ENCODE measurements around the gene CFI.

DNA sequence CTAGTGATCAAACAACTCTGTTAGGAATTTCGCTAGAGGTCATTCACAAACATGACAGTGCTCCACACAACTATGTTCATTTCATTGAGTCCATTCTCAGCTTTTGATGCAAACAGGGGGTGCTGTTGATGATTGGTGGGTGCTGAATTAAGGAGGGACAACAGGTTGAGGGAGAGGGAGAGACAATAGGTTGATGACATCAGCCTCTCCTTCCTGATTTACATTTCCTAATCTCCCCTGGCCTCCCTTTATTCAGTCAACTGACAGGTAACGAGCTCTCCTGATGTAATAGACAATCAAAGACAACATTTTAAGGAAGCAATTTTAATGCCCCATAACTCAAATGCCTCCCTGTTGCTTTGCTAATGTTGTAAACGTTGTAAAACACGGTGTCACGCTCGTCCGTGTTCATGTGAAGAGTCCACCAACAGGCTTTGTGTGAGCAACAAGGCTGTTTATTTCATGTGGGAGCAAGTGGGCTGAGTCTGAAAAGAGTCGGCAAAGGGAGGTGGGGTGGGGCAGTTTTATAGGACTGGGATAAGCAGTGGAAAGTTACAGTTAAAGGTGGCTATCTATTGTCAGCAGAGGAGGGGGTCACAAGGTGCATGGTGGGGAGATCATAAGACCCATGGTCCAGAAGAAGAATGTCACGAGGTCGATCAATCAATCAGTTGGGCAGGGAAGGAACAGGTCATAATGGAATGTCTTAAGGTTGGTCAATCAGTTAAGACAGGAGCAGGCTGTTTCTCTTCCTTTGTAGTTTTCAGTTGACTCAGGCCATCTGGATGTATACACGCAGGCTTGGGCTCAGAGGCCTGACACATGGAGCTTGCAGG, 9.0 kb upstream of the CFI start:
- TF ChIP-seq CTCF (IDR thresholded peaks at IDR 0.05; ENCODE audit: poor library complexity) (no peak), EZH2 (IDR thresholded peaks at IDR 0.05; ENCODE audit: borderline replicate concordance) (no peak)

All from hepatocyte (in vitro differentiated cells).